K562 (cell line): ENCODE results near the gene NEURL2. TPM values are rescaled to one million over a fixed set of nuclear protein-coding genes. Genes with fewer than 3 reads are reported as not detected.

Experiments used
- CBFA2T2 ChIP-seq: fragments of 450-650 bp; conservative IDR thresholded peaks from 2 replicates; pipeline ENCODE4 v1.6.1; 2017; ENCODE audit warnings: mild to moderate bottlenecking
- CBFB ChIP-seq: sonication (generic); formaldehyde crosslinking; IDR thresholded peaks from 2 replicates; pipeline ENCODE4 v1.4.0; 2020; ENCODE audit warnings: mild to moderate bottlenecking, missing genetic modification reagents
- CCAR2 ChIP-seq: fragments of 200-400 bp; formaldehyde crosslinking; IDR thresholded peaks from 2 replicates; pipeline ENCODE4 v1.6.1; 2017; ENCODE audit warnings: mild to moderate bottlenecking, low read depth, low read length
- DPF2 ChIP-seq: fragments of 450-650 bp; IDR thresholded peaks from 2 replicates; pipeline ENCODE4 v1.6.1; 2016
- EGR1 ChIP-seq: fragments of 450-650 bp; conservative IDR thresholded peaks from 2 replicates; pipeline ENCODE4 v1.6.1; 2017; ENCODE audit warnings: mild to moderate bottlenecking
- HDAC1 ChIP-seq, 2 experiments: fragments of 450-650 bp; IDR thresholded peaks; 2 replicates each; pipeline ENCODE4 v1.6.1; 2016 to 2017; ENCODE audit warnings: inconsistent platforms in 1 of 2, mild to moderate bottlenecking in 1 of 2, moderate library complexity in 1 of 2
- KLF6 ChIP-seq: fragments of 250-450 bp; sonication (Bioruptor Pico); IDR thresholded peaks from 2 replicates; pipeline ENCODE4 v1.4.0; 2020; ENCODE audit warnings: mild to moderate bottlenecking, moderate library complexity, borderline replicate concordance
- NBN ChIP-seq: fragments of 450-650 bp; IDR thresholded peaks from 2 replicates; pipeline ENCODE4 v1.6.1; 2016; ENCODE audit warnings: low read depth, mild to moderate bottlenecking
- PBX2 ChIP-seq, 2 experiments: IDR thresholded peaks in 1 of 2; conservative IDR thresholded peaks in 1 of 2; 2 replicates each; pipeline ENCODE4 v1.6.1; 2016; ENCODE audit warnings: low read depth in 2 of 2, mild to moderate bottlenecking in 1 of 2, missing compliant biosample characterization in 1 of 2, missing genetic modification characterization in 1 of 2, moderate library complexity in 1 of 2
- PHF20 ChIP-seq: fragments of 450-650 bp; IDR thresholded peaks from 2 replicates; pipeline ENCODE4 v1.6.1; 2018; ENCODE audit not compliant: partially characterized antibody
- SMARCE1 ChIP-seq: fragments of 450-650 bp; IDR thresholded peaks from 2 replicates; pipeline ENCODE4 v1.7.1; 2016; ENCODE audit warnings: mild to moderate bottlenecking
- SPI1 ChIP-seq: IDR thresholded peaks from 2 replicates; pipeline ENCODE4 v1.6.1; 2011; ENCODE audit warnings: low read depth, low read length, control low read depth, borderline replicate concordance
- TEAD4 ChIP-seq, 2 experiments: sonication (generic) in 1 of 2; formaldehyde crosslinking in 1 of 2; IDR thresholded peaks; 2 replicates each; pipeline versions ENCODE4 v1.6.1 to v1.8.0; 2012 to 2022; ENCODE audit warnings: borderline replicate concordance in 1 of 2, inconsistent platforms in 1 of 2, low read length in 1 of 2, mild to moderate bottlenecking in 1 of 2, missing genetic modification reagents in 1 of 2
- ZNF395 ChIP-seq: fragments of 200-800 bp; sonication (Bioruptor generic); IDR thresholded peaks from 2 replicates; pipeline ENCODE4 v1.6.1; 2017; ENCODE audit warnings: missing genetic modification characterization, missing compliant biosample characterization
- ZNF41 ChIP-seq: fragments of 250-450 bp; sonication (Bioruptor Pico); conservative IDR thresholded peaks from 2 replicates; pipeline ENCODE4 v1.4.0; 2020; ENCODE audit warnings: mild to moderate bottlenecking
- ZNF507 ChIP-seq: conservative IDR thresholded peaks from 2 replicates; pipeline ENCODE4 v1.6.1; 2017; ENCODE audit warnings: missing genetic modification characterization, missing compliant biosample characterization
- ZZZ3 ChIP-seq: fragments of 450-650 bp; IDR thresholded peaks from 2 replicates; pipeline ENCODE4 v1.6.1; 2016; ENCODE audit warnings: antibody characterized with exemption, mild to moderate bottlenecking, moderate library complexity
- polyA plus RNA-seq, 8 experiments: library from polyadenylated mRNA; depleted of rRNA in 4 of 8; stranded (reverse) in 5 of 8; unstranded in 3 of 8; fragments of >200 nt; fragmentation: Nextera tagmentation in 2 of 8; fragmentation: Illumina TruSeq in 1 of 8; extraction: Ambion mirVana in 2 of 8; extraction: Trizol in 1 of 8; gene quantifications; 2 replicates each; pipeline versions ENCODE4 v1.2.1 to v1.2.3, GENCODE V29; 2011 to 2014; ENCODE audit warnings: inconsistent platforms in 1 of 8, missing spikeins in 1 of 8
- total RNA-seq, 7 experiments: library from RNA; depleted of rRNA in 6 of 7; stranded (reverse); fragments of >200 nt in 6 of 7; fragmentation: Illumina TruSeq in 2 of 7; extraction: Trizol in 2 of 7; gene quantifications; 2 replicates each; pipeline versions ENCODE4 v1.2.1 to v1.2.3, GENCODE V29; 2011 to 2021; ENCODE audit warnings: low replicate concordance in 1 of 7
- TF ChIP-seq, protein P1 (sequence below): sonication (generic); formaldehyde crosslinking; IDR thresholded peaks from 2 replicates; pipeline ENCODE4 v1.8.0; 2022; ENCODE audit warnings: mild to moderate bottlenecking, missing genetic modification reagents
- TF ChIP-seq, protein P2 (sequence below): fragments of 450-650 bp; formaldehyde crosslinking; IDR thresholded peaks from 2 replicates; pipeline ENCODE4 v1.4.0; 2020; ENCODE audit warnings: mild to moderate bottlenecking, moderate library complexity
- TF ChIP-seq, protein P3 (sequence below): fragments of 250-450 bp; sonication (Bioruptor Pico); IDR thresholded peaks from 2 replicates; pipeline ENCODE4 v1.5.0; 2020; ENCODE audit warnings: mild to moderate bottlenecking

The NEURL2 gene
- total and polyA plus RNA-seq, 9 of the 15 experiments (the other 6 are each of a cell fraction or from before 2014, with no cell fraction given) = 0.22 to 1.9 (median 0.50) TPM; not detected in 1

DNA sequence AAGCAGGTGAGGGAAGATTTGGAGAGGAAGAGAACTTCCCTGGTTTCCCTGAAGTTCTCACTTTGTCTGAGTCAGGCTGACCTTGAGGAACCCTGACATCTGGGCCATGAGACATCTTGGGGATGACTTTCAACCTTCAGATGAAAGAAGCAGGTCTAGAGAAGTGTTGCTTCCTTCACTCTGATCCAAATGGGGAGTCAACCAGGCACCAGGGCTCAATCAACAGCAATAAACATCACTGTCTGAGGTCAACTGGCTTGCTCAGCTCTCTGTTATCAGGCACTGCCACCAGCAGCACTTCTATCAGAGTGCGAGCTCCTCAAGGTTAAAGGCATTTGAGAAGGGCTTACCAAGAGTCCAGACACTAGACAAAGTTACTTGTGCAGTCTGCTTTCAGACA, 40.1 kb downstream of the NEURL2 start (continued):
- TF ChIP-seq, protein P1, sequence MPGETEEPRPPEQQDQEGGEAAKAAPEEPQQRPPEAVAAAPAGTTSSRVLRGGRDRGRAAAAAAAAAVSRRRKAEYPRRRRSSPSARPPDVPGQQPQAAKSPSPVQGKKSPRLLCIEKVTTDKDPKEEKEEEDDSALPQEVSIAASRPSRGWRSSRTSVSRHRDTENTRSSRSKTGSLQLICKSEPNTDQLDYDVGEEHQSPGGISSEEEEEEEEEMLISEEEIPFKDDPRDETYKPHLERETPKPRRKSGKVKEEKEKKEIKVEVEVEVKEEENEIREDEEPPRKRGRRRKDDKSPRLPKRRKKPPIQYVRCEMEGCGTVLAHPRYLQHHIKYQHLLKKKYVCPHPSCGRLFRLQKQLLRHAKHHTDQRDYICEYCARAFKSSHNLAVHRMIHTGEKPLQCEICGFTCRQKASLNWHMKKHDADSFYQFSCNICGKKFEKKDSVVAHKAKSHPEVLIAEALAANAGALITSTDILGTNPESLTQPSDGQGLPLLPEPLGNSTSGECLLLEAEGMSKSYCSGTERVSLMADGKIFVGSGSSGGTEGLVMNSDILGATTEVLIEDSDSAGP (CRISPR knock-in tag) = no peak
- TF ChIP-seq CBFA2T2 (peak; percentile 86), PBX2 (CRISPR knock-in tag; IDR thresholded peaks at IDR 0.05; ENCODE audit: low read depth) (no peak), PBX2 (tag; conservative IDR thresholded peaks at IDR 0.05; ENCODE audit: low read depth) (peak; percentile 50), EGR1 (no peak), CBFB (CRISPR knock-in tag) (no peak), TEAD4 (IDR thresholded peaks at IDR 0.05; ENCODE audit: low read length) (peak; percentile 56; the same call in 1 of the 2 replicates), TEAD4 (CRISPR knock-in tag; IDR thresholded peaks at IDR 0.05; ENCODE audit: borderline replicate concordance) (no peak), DPF2 (peak; percentile 91), SMARCE1 (peak; percentile 46; the same call in 1 of the 2 replicates), HDAC1 (IDR thresholded peaks at IDR 0.05) (peak in 1 of 2 experiments; percentile 56; a peak in 2 of 4 replicates), ZNF507 (tag) (no peak), ZZZ3 (no peak), NBN (0 out of 2 replicates have a peak, but pooled peaks have one; percentile 22), ZNF41 (CRISPR knock-in tag) (no peak), KLF6 (CRISPR knock-in tag) (no peak), SPI1 (0 out of 2 replicates have a peak, but pooled peaks have one; percentile 1), ZNF395 (CRISPR knock-in tag) (no peak), CCAR2 (no peak), PHF20 (no peak)
- TF ChIP-seq, protein P2, sequence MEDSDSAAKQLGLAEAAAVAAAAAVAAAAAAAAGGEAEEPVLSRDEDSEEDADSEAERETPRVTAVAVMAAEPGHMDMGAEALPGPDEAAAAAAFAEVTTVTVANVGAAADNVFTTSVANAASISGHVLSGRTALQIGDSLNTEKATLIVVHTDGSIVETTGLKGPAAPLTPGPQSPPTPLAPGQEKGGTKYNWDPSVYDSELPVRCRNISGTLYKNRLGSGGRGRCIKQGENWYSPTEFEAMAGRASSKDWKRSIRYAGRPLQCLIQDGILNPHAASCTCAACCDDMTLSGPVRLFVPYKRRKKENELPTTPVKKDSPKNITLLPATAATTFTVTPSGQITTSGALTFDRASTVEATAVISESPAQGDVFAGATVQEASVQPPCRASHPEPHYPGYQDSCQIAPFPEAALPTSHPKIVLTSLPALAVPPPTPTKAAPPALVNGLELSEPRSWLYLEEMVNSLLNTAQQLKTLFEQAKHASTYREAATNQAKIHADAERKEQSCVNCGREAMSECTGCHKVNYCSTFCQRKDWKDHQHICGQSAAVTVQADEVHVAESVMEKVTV (CRISPR knock-in tag) = no peak
- TF ChIP-seq, protein P3, sequence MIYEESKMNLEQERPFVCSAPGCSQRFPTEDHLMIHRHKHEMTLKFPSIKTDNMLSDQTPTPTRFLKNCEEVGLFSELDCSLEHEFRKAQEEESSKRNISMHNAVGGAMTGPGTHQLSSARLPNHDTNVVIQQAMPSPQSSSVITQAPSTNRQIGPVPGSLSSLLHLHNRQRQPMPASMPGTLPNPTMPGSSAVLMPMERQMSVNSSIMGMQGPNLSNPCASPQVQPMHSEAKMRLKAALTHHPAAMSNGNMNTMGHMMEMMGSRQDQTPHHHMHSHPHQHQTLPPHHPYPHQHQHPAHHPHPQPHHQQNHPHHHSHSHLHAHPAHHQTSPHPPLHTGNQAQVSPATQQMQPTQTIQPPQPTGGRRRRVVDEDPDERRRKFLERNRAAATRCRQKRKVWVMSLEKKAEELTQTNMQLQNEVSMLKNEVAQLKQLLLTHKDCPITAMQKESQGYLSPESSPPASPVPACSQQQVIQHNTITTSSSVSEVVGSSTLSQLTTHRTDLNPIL (CRISPR knock-in tag) = no peak
